ENCODE measurements around the gene RAMP2. TPM values are rescaled to one million over a fixed set of nuclear protein-coding genes. Genes with fewer than 3 reads are reported as not detected.

Gene RAMP2
- total and polyA plus RNA-seq, 2 of the 13 experiments (the other 11 are each of a cell fraction or from before 2014, with no cell fraction given): 1.4 to 5.2 TPM

DNA sequence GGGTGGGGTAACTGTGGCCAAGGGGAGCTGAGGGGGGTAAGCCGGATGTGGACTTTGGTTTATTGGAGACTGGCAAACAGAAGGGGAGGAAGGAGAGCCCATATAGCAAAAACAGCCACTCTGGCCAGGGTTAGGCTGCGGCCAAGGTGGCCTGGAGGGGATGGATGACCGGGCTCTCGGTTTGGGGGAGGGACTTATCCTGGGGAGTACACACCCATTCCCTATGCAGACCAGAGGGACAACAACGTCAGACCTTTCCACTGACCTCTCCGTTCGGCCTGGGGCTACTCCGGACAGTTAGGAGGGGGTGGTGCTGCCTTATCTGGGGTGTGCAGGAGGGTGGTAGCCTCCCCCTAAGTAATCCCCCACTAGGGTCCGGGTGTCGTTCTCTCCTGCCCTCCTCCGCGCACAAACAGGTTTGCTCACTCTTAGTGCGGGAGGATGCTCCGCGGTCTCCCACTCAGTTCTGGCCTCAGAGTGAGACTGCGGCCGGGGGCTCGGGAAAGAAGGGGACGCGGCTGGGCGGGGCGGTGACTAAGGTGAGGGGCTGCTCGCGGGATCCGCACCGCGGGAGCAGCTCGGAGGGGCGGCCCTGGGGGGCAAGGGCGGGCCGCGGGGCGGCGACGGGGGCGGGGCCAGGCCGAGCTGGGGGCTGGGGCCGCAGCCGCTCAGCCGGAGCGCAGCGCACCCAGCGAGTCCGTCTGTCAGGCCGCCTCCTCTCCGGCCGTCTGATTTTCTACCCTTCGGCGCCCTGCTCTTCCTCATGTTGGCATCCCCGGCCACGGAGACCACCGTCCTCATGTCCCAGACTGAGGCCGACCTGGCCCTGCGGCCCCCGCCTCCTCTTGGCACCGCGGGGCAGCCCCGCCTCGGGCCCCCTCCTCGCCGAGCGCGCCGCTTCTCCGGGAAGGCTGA is 19.2 kb downstream of the RAMP2 start, which contains the start of gene WNK4 (continued):
- TF ChIP-seq, protein P1, sequence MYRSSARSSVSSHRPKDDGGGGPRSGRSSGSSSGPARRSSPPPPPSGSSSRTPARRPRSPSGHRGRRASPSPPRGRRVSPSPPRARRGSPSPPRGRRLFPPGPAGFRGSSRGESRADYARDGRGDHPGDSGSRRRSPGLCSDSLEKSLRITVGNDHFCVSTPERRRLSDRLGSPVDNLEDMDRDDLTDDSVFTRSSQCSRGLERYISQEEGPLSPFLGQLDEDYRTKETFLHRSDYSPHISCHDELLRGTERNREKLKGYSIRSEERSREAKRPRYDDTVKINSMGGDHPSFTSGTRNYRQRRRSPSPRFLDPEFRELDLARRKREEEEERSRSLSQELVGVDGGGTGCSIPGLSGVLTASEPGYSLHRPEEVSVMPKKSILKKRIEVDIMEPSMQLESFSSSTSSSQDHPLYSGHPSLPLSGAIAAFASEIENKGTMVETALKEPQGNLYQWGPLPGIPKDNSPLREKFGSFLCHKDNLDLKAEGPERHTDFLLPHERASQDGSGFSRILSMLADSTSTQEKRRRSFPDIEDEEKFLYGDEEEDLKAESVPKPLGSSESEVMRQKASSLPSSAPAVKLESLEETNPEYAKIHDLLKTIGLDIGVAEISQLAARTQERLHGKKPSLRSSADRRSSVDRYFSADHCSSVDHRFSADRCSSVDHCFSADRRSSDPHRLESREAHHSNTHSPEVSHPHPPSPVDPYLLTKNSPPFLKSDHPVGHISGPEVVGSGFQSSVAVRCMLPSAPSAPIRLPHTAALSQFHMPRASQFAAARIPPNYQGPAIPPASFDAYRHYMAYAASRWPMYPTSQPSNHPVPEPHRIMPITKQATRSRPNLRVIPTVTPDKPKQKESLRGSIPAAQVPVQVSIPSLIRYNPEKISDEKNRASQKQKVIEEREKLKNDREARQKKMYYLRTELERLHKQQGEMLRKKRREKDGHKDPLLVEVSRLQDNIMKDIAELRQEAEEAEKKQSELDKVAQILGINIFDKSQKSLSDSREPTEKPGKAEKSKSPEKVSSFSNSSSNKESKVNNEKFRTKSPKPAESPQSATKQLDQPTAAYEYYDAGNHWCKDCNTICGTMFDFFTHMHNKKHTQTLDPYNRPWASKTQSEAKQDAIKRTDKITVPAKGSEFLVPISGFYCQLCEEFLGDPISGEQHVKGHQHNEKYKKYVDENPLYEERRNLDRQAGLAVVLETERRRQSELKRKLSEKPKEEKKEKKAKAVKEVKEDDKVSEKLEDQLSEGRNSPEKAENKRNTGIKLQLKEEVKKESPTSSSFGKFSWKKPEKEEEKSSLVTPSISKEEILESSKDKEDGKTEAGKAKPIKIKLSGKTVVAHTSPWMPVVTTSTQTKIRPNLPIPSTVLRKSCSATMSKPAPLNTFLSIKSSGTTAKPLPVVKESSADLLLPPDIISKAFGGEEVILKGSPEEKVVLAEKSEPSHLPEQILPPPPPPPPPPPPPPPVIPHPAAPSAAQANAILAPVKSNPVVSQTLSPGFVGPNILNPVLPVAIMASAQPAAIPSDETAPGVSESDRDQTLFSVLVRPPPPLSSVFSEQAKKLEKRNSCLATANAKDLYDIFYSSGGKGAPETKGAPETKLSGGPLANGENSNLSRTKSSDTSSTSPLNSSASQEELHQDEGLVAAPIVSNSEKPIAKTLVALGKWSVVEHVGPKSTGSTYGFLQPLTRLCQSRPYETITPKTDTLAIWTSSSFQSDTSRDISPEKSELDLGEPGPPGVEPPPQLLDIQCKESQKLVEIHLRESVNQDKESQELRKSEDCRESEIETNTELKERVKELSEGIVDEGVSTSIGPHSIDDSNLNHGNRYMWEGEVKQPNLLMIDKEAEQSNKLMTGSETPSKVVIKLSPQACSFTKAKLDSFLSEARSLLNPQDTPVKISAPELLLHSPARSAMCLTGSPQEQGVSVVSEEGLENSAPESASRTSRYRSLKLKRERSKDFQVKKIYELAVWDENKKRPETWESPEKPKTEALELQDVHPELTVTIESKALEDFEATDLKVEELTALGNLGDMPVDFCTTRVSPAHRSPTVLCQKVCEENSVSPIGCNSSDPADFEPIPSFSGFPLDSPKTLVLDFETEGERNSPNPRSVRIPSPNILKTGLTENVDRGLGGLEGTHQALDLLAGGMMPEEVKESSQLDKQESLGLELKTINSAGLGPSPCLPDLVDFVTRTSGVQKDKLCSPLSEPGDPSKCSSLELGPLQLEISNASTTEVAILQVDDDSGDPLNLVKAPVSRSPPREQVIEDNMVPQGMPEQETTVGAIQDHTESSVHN (CRISPR knock-in tag; IDR thresholded peaks at IDR 0.05): no peak
- TF ChIP-seq ZFP62 (CRISPR knock-in tag; IDR thresholded peaks at IDR 0.05): peak; percentile 59; the same call in 1 of the 2 replicates
- no peak for TF ChIP-seq SMAD9 (CRISPR knock-in tag; IDR thresholded peaks at IDR 0.05)
- TF ChIP-seq ZMYM2 (CRISPR knock-in tag; IDR thresholded peaks at IDR 0.05): no peak
- TF ChIP-seq ZNF652 (CRISPR knock-in tag; IDR thresholded peaks at IDR 0.05; ENCODE audit: borderline replicate concordance, low read depth): 0 out of 2 replicates have a peak, but pooled peaks have one; percentile 28
- peak; percentile 38 to 42; a peak in 3 of 4 replicates for TF ChIP-seq NR2F1 (CRISPR knock-in tag; IDR thresholded peaks at IDR 0.05)
- TF ChIP-seq SMYD3 (CRISPR knock-in tag; IDR thresholded peaks at IDR 0.05): peak; percentile 65; the same call in 1 of the 2 replicates
- TF ChIP-seq, protein P2, sequence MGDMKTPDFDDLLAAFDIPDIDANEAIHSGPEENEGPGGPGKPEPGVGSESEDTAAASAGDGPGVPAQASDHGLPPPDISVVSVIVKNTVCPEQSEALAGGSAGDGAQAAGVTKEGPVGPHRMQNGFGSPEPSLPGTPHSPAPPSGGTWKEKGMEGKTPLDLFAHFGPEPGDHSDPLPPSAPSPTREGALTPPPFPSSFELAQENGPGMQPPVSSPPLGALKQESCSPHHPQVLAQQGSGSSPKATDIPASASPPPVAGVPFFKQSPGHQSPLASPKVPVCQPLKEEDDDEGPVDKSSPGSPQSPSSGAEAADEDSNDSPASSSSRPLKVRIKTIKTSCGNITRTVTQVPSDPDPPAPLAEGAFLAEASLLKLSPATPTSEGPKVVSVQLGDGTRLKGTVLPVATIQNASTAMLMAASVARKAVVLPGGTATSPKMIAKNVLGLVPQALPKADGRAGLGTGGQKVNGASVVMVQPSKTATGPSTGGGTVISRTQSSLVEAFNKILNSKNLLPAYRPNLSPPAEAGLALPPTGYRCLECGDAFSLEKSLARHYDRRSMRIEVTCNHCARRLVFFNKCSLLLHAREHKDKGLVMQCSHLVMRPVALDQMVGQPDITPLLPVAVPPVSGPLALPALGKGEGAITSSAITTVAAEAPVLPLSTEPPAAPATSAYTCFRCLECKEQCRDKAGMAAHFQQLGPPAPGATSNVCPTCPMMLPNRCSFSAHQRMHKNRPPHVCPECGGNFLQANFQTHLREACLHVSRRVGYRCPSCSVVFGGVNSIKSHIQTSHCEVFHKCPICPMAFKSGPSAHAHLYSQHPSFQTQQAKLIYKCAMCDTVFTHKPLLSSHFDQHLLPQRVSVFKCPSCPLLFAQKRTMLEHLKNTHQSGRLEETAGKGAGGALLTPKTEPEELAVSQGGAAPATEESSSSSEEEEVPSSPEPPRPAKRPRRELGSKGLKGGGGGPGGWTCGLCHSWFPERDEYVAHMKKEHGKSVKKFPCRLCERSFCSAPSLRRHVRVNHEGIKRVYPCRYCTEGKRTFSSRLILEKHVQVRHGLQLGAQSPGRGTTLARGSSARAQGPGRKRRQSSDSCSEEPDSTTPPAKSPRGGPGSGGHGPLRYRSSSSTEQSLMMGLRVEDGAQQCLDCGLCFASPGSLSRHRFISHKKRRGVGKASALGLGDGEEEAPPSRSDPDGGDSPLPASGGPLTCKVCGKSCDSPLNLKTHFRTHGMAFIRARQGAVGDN (CRISPR knock-in tag; IDR thresholded peaks at IDR 0.05): peak; percentile 77
- no peak for TF ChIP-seq SNAI1 (CRISPR knock-in tag; IDR thresholded peaks at IDR 0.05; ENCODE audit: borderline replicate concordance)
- peak; percentile 60 for TF ChIP-seq HNRNPH1 (optimal IDR thresholded peaks at IDR 0.05; ENCODE audit: low read depth, low read length)
- no peak; the same call in 1 of the 2 replicates for TF ChIP-seq ZC3H4 (CRISPR knock-in tag; IDR thresholded peaks at IDR 0.05; ENCODE audit: borderline replicate concordance)
- peak; percentile 65; the same call in 1 of the 2 replicates for TF ChIP-seq ZNF749 (CRISPR knock-in tag; IDR thresholded peaks at IDR 0.05; ENCODE audit: borderline replicate concordance)
- TF ChIP-seq ATF5 (CRISPR knock-in tag; IDR thresholded peaks at IDR 0.05; ENCODE audit: low read depth): 0 out of 2 replicates have a peak, but pooled peaks have one; percentile 31
- 0 out of 2 replicates have a peak, but pooled peaks have one; percentile 35 for TF ChIP-seq ZNF75D (CRISPR knock-in tag; IDR thresholded peaks at IDR 0.05; ENCODE audit: borderline replicate concordance)
